Measurements from ENCODE around the gene NOC4L. TPM values are rescaled to one million over a fixed set of nuclear protein-coding genes. Genes with fewer than 3 reads are reported as not detected.
A peak's percentile ranks its signal among the peaks of the same experiment; 100 is the strongest.
"Not testable (repeated sequence)": the region's sequence is repeated elsewhere in the genome, so short reads cannot be mapped to it uniquely, and the experiment has no call there.

The NOC4L gene
- total RNA-seq, 2 experiments from 2014 or later = 32.8 to 34.4 TPM

- ChIA-PET POLR2A (no interaction called here), CTCF (no interaction called here)
- H3K4me3 Mint-ChIP-seq = no peak overlapping the region
- peaks cover 44% of the 10 kb centered on the region for H3K36me3 Mint-ChIP-seq (ENCODE audit: low read depth)
- no peak for DNase-seq
- ATAC-seq = no peak
- no peak overlapping the region for H3K27ac Mint-ChIP-seq
- peaks cover 2% of the 10 kb centered on the region for H3K4me1 Mint-ChIP-seq (ENCODE audit: low read depth)
- H3K9me3 Mint-ChIP-seq (ENCODE audit: insufficient read depth) = peaks cover 6% of the 10 kb centered on the region
- H3K27me3 Mint-ChIP-seq (ENCODE audit: low read depth) = no peaks in the 10 kb centered on the region
Measured at GRCh38 chr12:132129007-132129406, 15.2 kb upstream of the NOC4L start.

GRCh38 chr12:132130690-132131089 lies 13.6 kb upstream of the NOC4L start:
- CTCF ChIA-PET = no interaction called here
- Mint-ChIP-seq H3K4me1 (ENCODE audit: low read depth) (no peaks in the 10 kb centered on the region), H3K9me3 (ENCODE audit: insufficient read depth) (peaks cover 6% of the 10 kb centered on the region), H3K27me3 (ENCODE audit: low read depth) (no peaks in the 10 kb centered on the region), H3K27ac (no peak overlapping the region), H3K4me3 (no peak overlapping the region), H3K36me3 (ENCODE audit: low read depth) (peaks cover 32% of the 10 kb centered on the region)
- ATAC-seq (no peak), DNase-seq (no peak)
- POLR2A ChIA-PET = interaction anchor here (0.6 kb wide), 1 partner anchor 354 kb away, joined by 4 read pairs; no protein-coding TSS in a partner anchor

- H3K4me3 Mint-ChIP-seq = no peak overlapping the region
- no peaks in the 10 kb centered on the region for H3K4me1 Mint-ChIP-seq (ENCODE audit: low read depth)
- peaks cover 28% of the 10 kb centered on the region for H3K36me3 Mint-ChIP-seq (ENCODE audit: low read depth)
- ChIA-PET CTCF (no interaction called here), POLR2A (interaction anchor here (0.6 kb wide), 1 partner anchor 355 kb away, joined by 4 read pairs; no protein-coding TSS in a partner anchor)
- ATAC-seq = no peak
- no peak overlapping the region for H3K27ac Mint-ChIP-seq
- peaks cover 6% of the 10 kb centered on the region for H3K9me3 Mint-ChIP-seq (ENCODE audit: insufficient read depth)
- no peak for DNase-seq
- H3K27me3 Mint-ChIP-seq (ENCODE audit: low read depth) = no peaks in the 10 kb centered on the region
Measured at GRCh38 chr12:132131229-132131628, 13.0 kb upstream of the NOC4L start.

GRCh38 chr12:132131952-132132351 lies 12.3 kb upstream of the NOC4L start:
- DNase-seq = no peak
- Mint-ChIP-seq H3K27ac (no peak overlapping the region), H3K4me3 (no peak overlapping the region), H3K27me3 (ENCODE audit: low read depth) (no peaks in the 10 kb centered on the region), H3K4me1 (ENCODE audit: low read depth) (no peaks in the 10 kb centered on the region), H3K36me3 (ENCODE audit: low read depth) (peaks cover 25% of the 10 kb centered on the region), H3K9me3 (ENCODE audit: insufficient read depth) (peaks cover 6% of the 10 kb centered on the region)
- no peak for ATAC-seq
- ChIA-PET POLR2A (no interaction called here), CTCF (no interaction called here)

- H3K4me1 Mint-ChIP-seq (ENCODE audit: low read depth) = no peaks in the 10 kb centered on the region
- CTCF ChIA-PET = no interaction called here
- POLR2A ChIA-PET = no interaction called here
- ATAC-seq = peak; percentile 42
- H3K36me3 Mint-ChIP-seq (ENCODE audit: low read depth) = peaks cover 23% of the 10 kb centered on the region
- DNase-seq = no peak
- H3K9me3 Mint-ChIP-seq (ENCODE audit: insufficient read depth) = peaks cover 6% of the 10 kb centered on the region
- no peaks in the 10 kb centered on the region for H3K27me3 Mint-ChIP-seq (ENCODE audit: low read depth)
- H3K4me3 Mint-ChIP-seq = no peak overlapping the region
- no peak overlapping the region for H3K27ac Mint-ChIP-seq
Measured at GRCh38 chr12:132132609-132133430, 11.4 kb upstream of the NOC4L start.

GRCh38 chr12:132133952-132134652 lies 10.2 kb upstream of the NOC4L start:
- Mint-ChIP-seq H3K4me3 (no peak overlapping the region), H3K36me3 (ENCODE audit: low read depth) (peaks cover 16% of the 10 kb centered on the region), H3K4me1 (ENCODE audit: low read depth) (no peaks in the 10 kb centered on the region), H3K27ac (no peak overlapping the region), H3K9me3 (ENCODE audit: insufficient read depth) (peaks cover 3% of the 10 kb centered on the region), H3K27me3 (ENCODE audit: low read depth) (no peaks in the 10 kb centered on the region)
- DNase-seq (no peak), ATAC-seq (peak; percentile 5)
- POLR2A ChIA-PET = no interaction called here
- CTCF ChIA-PET = no interaction called here

GRCh38 chr12:132134653-132135183 lies 9.5 kb upstream of the NOC4L start:
- ATAC-seq; H3K9me3 Mint-ChIP-seq (ENCODE audit: insufficient read depth); H3K27ac Mint-ChIP-seq: not testable (repeated sequence)

GRCh38 chr12:132136226-132136625 lies 8.0 kb upstream of the NOC4L start:
- Mint-ChIP-seq H3K36me3 (ENCODE audit: low read depth) (peaks cover 23% of the 10 kb centered on the region), H3K27ac (peak overlapping the region; percentile 73), H3K4me3 (peak overlapping the region; percentile 7)
- DNase-seq; ATAC-seq; POLR2A ChIA-PET; H3K4me1 Mint-ChIP-seq (ENCODE audit: low read depth); H3K27me3 Mint-ChIP-seq (ENCODE audit: low read depth); H3K9me3 Mint-ChIP-seq (ENCODE audit: insufficient read depth); CTCF ChIA-PET: not testable (repeated sequence)

More at GRCh38 chr12:132134653-132135183, 9.5 kb upstream of the NOC4L start:
- H3K36me3 Mint-ChIP-seq (ENCODE audit: low read depth) = peaks cover 20% of the 10 kb centered on the region
- H3K27me3 Mint-ChIP-seq (ENCODE audit: low read depth); DNase-seq; POLR2A ChIA-PET; CTCF ChIA-PET; H3K4me3 Mint-ChIP-seq; H3K4me1 Mint-ChIP-seq (ENCODE audit: low read depth): not testable (repeated sequence)

GRCh38 chr12:132137483-132138125 lies 6.7 kb upstream of the NOC4L start:
- Mint-ChIP-seq H3K36me3 (ENCODE audit: low read depth) (peaks cover 23% of the 10 kb centered on the region), H3K4me3 (no peak overlapping the region), H3K9me3 (ENCODE audit: insufficient read depth) (no peaks in the 10 kb centered on the region), H3K27ac (no peak overlapping the region), H3K4me1 (ENCODE audit: low read depth) (peaks cover 5% of the 10 kb centered on the region), H3K27me3 (ENCODE audit: low read depth) (no peaks in the 10 kb centered on the region)
- ATAC-seq (no peak), DNase-seq (no peak)
- POLR2A ChIA-PET = interaction anchor here (0.9 kb wide), 2 partner anchors 9 to 11 kb away, joined by 3 read pairs; no protein-coding TSS in a partner anchor
- CTCF ChIA-PET = interaction anchor here (1.2 kb wide), 1 partner anchor 16 kb away, joined by 3 read pairs; no protein-coding TSS in a partner anchor

GRCh38 chr12:132138941-132139871 lies 5.1 kb upstream of the NOC4L start:
- ChIA-PET POLR2A (no interaction called here), CTCF (interaction anchor here (1.2 kb wide), 1 partner anchor 15 kb away, joined by 3 read pairs; no protein-coding TSS in a partner anchor)
- no peaks in the 10 kb centered on the region for H3K9me3 Mint-ChIP-seq (ENCODE audit: insufficient read depth)
- peaks cover 24% of the 10 kb centered on the region for H3K36me3 Mint-ChIP-seq (ENCODE audit: low read depth)
- ATAC-seq (no peak), DNase-seq (no peak)
- peaks cover 11% of the 10 kb centered on the region for H3K4me1 Mint-ChIP-seq (ENCODE audit: low read depth)
- no peak overlapping the region for H3K4me3 Mint-ChIP-seq
- no peak overlapping the region for H3K27ac Mint-ChIP-seq
- no peaks in the 10 kb centered on the region for H3K27me3 Mint-ChIP-seq (ENCODE audit: low read depth)

GRCh38 chr12:132139912-132140311 lies 4.3 kb upstream of the NOC4L start:
- Mint-ChIP-seq H3K36me3 (ENCODE audit: low read depth) (peaks cover 25% of the 10 kb centered on the region), H3K4me3 (no peak overlapping the region), H3K9me3 (ENCODE audit: insufficient read depth) (no peaks in the 10 kb centered on the region), H3K4me1 (ENCODE audit: low read depth) (peaks cover 13% of the 10 kb centered on the region), H3K27me3 (ENCODE audit: low read depth) (no peaks in the 10 kb centered on the region), H3K27ac (no peak overlapping the region)
- DNase-seq (no peak), ATAC-seq (no peak)
- ChIA-PET POLR2A (no interaction called here), CTCF (no interaction called here)

Measured in activated CD8-positive, alpha-beta T cell treated with anti-CD3 and anti-CD28 coated beads, Interleukin-2, amount 10 ng/mL, durations not matched to agents 7 days and 5 days (primary cell).